PFSK-1 (cell line): ENCODE results near the gene OSCP1.

Source experiments
- FOXP2 ChIP-seq: optimal IDR thresholded peaks from 2 replicates; pipeline ENCODE3; 2011; ENCODE audit warnings: borderline replicate concordance, control low read depth, inconsistent platforms; ENCODE audit not compliant: insufficient read depth; ENCODE audit errors: extremely low read length, extremely low read depth
- POLR2AphosphoS5 ChIP-seq: IDR thresholded peaks from 2 replicates; pipeline ENCODE4 v1.6.1; 2012; ENCODE audit warnings: low read depth, mild to moderate bottlenecking, control low read depth, low read length, moderate library complexity
- REST ChIP-seq, 2 experiments: IDR thresholded peaks; 2 replicates each; pipeline versions ENCODE4 v1.6.1 to v1.8.0; 2011 to 2012; ENCODE audit warnings: low read depth in 2 of 2, low read length in 2 of 2, control low read depth in 1 of 2, inconsistent platforms in 1 of 2, mild to moderate bottlenecking in 1 of 2, moderate library complexity in 1 of 2; ENCODE audit not compliant: insufficient read depth in 1 of 2
- SIN3A ChIP-seq: IDR thresholded peaks from 2 replicates; pipeline ENCODE4 v1.6.1; 2012; ENCODE audit warnings: mild to moderate bottlenecking, low read length, moderate library complexity, borderline replicate concordance; ENCODE audit not compliant: insufficient read depth
- TAF1 ChIP-seq: IDR thresholded peaks from 2 replicates; pipeline ENCODE4 v1.6.1; 2012; ENCODE audit warnings: low read length, control low read depth, borderline replicate concordance; ENCODE audit not compliant: insufficient read depth

OSCP1 gene

GRCh38 chr1:36383240-36383639 is 67.0 kb downstream of the OSCP1 start:
- TF ChIP-seq POLR2AphosphoS5 (no peak), REST (IDR thresholded peaks at IDR 0.05; ENCODE audit: insufficient read depth in 1 of 2, low read depth in 2 of 2, low read length in 2 of 2) (no peak), TAF1 (no peak), SIN3A (no peak)

- TF ChIP-seq REST (IDR thresholded peaks at IDR 0.05; ENCODE audit: insufficient read depth in 1 of 2, low read depth in 2 of 2, low read length in 2 of 2), result no peak
Observed at GRCh38 chr1:36382669-36383068, 67.6 kb downstream of the OSCP1 start.

GRCh38 chr1:36382231-36382630 is 68.0 kb downstream of the OSCP1 start:
- TF ChIP-seq FOXP2 (no peak), REST (IDR thresholded peaks at IDR 0.05; ENCODE audit: insufficient read depth in 1 of 2, low read depth in 2 of 2, low read length in 2 of 2) (no peak), TAF1 (no peak), POLR2AphosphoS5 (no peak), SIN3A (no peak)

- TF ChIP-seq FOXP2 (no peak), SIN3A (no peak), TAF1 (no peak), POLR2AphosphoS5 (no peak), REST (IDR thresholded peaks at IDR 0.05; ENCODE audit: insufficient read depth in 1 of 2, low read depth in 2 of 2, low read length in 2 of 2) (no peak)
Observed at GRCh38 chr1:36381405-36381804, 68.8 kb downstream of the OSCP1 start.

- TF ChIP-seq FOXP2, result no peak
- TF ChIP-seq TAF1, result no peak
- no peak for TF ChIP-seq SIN3A
- no peak for TF ChIP-seq REST (IDR thresholded peaks at IDR 0.05; ENCODE audit: insufficient read depth in 1 of 2, low read depth in 2 of 2, low read length in 2 of 2)
- TF ChIP-seq POLR2AphosphoS5, result no peak
Observed at GRCh38 chr1:36380782-36381181, 69.5 kb downstream of the OSCP1 start.
